ENCODE results near the gene NCKAP5.

NCKAP5 gene

GRCh38 chr2:132645722-132646539, 922.3 kb downstream of the NCKAP5 start:
- no peak for DNase-seq (ENCODE audit: low spot score)

GRCh38 chr2:132645176-132645575, 923.1 kb downstream of the NCKAP5 start:
- in situ Hi-C loops (cut with MboI; ENCODE audit: low sequenced_read_pairs, unreplicated experiment): no loop called here
- no peak for DNase-seq (ENCODE audit: low spot score)
- TF ChIP-seq CTCF (IDR thresholded peaks at IDR 0.05; ENCODE audit: borderline replicate concordance, control extremely low read depth, extremely low read depth, insufficient read depth, missing control alignments): no peak

More at GRCh38 chr2:132645722-132646539, 922.3 kb downstream of the NCKAP5 start:
- in situ Hi-C loops (cut with MboI; ENCODE audit: low sequenced_read_pairs, unreplicated experiment): no loop called here
- TF ChIP-seq CTCF (IDR thresholded peaks at IDR 0.05; ENCODE audit: borderline replicate concordance, control extremely low read depth, extremely low read depth, insufficient read depth, missing control alignments): no peak

- no peak for DNase-seq (ENCODE audit: low spot score)
- in situ Hi-C loops (cut with MboI; ENCODE audit: low sequenced_read_pairs, unreplicated experiment): no loop called here
- no peak for TF ChIP-seq CTCF (IDR thresholded peaks at IDR 0.05; ENCODE audit: borderline replicate concordance, control extremely low read depth, extremely low read depth, insufficient read depth, missing control alignments)
These were observed 925.8 kb downstream of the NCKAP5 start for GRCh38 chr2:132642415-132642814.

- in situ Hi-C loops (cut with MboI; ENCODE audit: low sequenced_read_pairs, unreplicated experiment): no loop called here
- DNase-seq (ENCODE audit: low spot score): no peak
- no peak for TF ChIP-seq CTCF (IDR thresholded peaks at IDR 0.05; ENCODE audit: borderline replicate concordance, control extremely low read depth, extremely low read depth, insufficient read depth, missing control alignments)
These were observed 926.4 kb downstream of the NCKAP5 start for GRCh38 chr2:132641819-132642218.

- no peak for DNase-seq (ENCODE audit: low spot score)
- no peak for TF ChIP-seq CTCF (IDR thresholded peaks at IDR 0.05; ENCODE audit: borderline replicate concordance, control extremely low read depth, extremely low read depth, insufficient read depth, missing control alignments)
- in situ Hi-C loops (cut with MboI; ENCODE audit: low sequenced_read_pairs, unreplicated experiment): no loop called here
These were observed 928.1 kb downstream of the NCKAP5 start for GRCh38 chr2:132640116-132640515.

- no peak for TF ChIP-seq CTCF (IDR thresholded peaks at IDR 0.05; ENCODE audit: borderline replicate concordance, control extremely low read depth, extremely low read depth, insufficient read depth, missing control alignments)
- in situ Hi-C loops (cut with MboI; ENCODE audit: low sequenced_read_pairs, unreplicated experiment): no loop called here
- DNase-seq (ENCODE audit: low spot score): no peak
These were observed 929.8 kb downstream of the NCKAP5 start for GRCh38 chr2:132638313-132639040.
